ENCODE results near the gene SLC16A8.

- no peak for TF ChIP-seq CTCF (IDR thresholded peaks at IDR 0.05; ENCODE audit: insufficient read depth, low read depth, low read length)
- no peak for TF ChIP-seq EZH2 (IDR thresholded peaks at IDR 0.05; ENCODE audit: insufficient read depth, low read length)
These were observed 31.6 kb upstream of the SLC16A8 start for GRCh38 chr22:38115423-38116205.

Measured in astrocyte (in vitro differentiated cells and primary cell).